Activated CD8-positive, alpha-beta memory T cell treated with anti-CD3 and anti-CD28 coated beads, Interleukin-2, amount 10 ng/mL, durations not matched to agents 7 days and 5 days (primary cell): Measurements from ENCODE around the gene ABCC9. TPM values are rescaled to one million over a fixed set of nuclear protein-coding genes. Genes with fewer than 3 reads are reported as not detected.

ENCODE experiments used
- ATAC-seq: fragments of 150-1000 bp; cut with Tn5 transposase; one replicate; pipeline ENCODE4 v1.10.0; 2021; ENCODE audit warnings: moderate library complexity
- CTCF ChIA-PET: fragments of 350-600 bp; sonication (Branson Sonifier 250); formaldehyde crosslinking; loops from one replicate; lab custom pipeline; 2021; ENCODE audit warnings: antibody characterized with exemption; lab: Charles Lee
- DNase-seq: peaks from one replicate; pipeline ENCODE4 v3.0.0-alpha.2; 2020
- H3K27ac Mint-ChIP-seq: one replicate; pipeline ENCODE4 v1.8.0; 2021; ENCODE audit warnings: mild to moderate bottlenecking, mixed read lengths
- H3K27me3 Mint-ChIP-seq: one replicate; pipeline ENCODE4 v1.8.0; 2021; ENCODE audit warnings: mixed read lengths
- H3K36me3 Mint-ChIP-seq: one replicate; pipeline ENCODE4 v1.8.0; 2021; ENCODE audit warnings: mild to moderate bottlenecking, mixed read lengths
- H3K4me1 Mint-ChIP-seq: one replicate; pipeline ENCODE4 v1.8.0; 2021; ENCODE audit warnings: mixed read lengths
- H3K4me3 Mint-ChIP-seq: one replicate; pipeline ENCODE4 v1.8.0; 2021; ENCODE audit warnings: mild to moderate bottlenecking, moderate library complexity, mixed read lengths
- H3K9me3 Mint-ChIP-seq: one replicate; pipeline ENCODE4 v1.8.0; 2022; ENCODE audit warnings: low read depth, mixed read lengths
- total RNA-seq, 2 experiments: library from RNA; stranded (reverse); gene quantifications; one replicate each; pipeline ENCODE4 v1.2.3, GENCODE V29; 2021

The ABCC9 gene
- total RNA-seq, 2 experiments from 2014 or later, result 0.07 TPM; not detected in 1

DNA sequence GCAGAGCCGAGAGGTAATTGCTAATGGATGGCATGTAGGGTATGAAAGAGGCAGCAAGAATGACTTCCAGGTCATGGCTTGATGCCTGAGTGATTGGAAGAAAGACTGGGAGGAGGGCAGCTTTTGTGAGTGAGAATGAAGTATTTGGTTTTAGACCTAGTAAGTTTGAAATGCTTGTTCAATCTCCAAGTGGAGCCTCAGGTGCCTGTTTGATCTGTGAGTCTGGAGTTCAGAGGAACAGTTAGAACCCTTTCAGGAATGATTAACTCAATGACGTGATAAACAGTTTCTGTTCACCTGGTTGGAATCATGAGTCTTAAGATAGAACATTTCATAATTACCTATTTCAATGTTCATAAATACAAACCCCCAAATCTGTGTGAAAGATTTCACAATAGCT is 177.2 kb downstream of the ABCC9 start:
- no peak for DNase-seq
- CTCF ChIA-PET, result no interaction called here
- Mint-ChIP-seq H3K4me1 (no peaks in the 10 kb centered on the region), H3K27ac (no peak overlapping the region), H3K4me3 (no peak overlapping the region), H3K27me3 (peaks cover 3% of the 10 kb centered on the region), H3K36me3 (no peaks in the 10 kb centered on the region), H3K9me3 (no peaks in the 10 kb centered on the region)
- ATAC-seq, result no peak

DNA sequence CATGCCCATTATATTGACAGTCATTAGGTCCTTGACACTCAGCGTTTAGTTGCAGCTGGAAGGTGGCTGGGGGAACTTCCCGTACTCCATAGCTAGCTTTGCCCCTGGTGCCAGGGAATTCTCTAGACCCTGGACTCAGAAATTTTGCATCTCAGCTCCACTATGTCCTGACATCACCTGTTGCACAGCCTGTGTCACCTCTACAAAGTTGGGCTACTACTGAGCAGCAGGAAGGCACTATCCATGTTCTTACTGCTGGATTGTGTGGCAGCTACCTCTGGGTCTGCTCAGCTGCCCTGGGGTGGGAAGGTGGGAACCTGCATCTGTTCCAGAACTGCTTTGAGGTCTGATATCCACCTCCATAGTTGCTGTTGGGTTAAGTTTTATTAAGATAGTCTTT is 177.7 kb downstream of the ABCC9 start:
- DNase-seq, result no peak

DNA sequence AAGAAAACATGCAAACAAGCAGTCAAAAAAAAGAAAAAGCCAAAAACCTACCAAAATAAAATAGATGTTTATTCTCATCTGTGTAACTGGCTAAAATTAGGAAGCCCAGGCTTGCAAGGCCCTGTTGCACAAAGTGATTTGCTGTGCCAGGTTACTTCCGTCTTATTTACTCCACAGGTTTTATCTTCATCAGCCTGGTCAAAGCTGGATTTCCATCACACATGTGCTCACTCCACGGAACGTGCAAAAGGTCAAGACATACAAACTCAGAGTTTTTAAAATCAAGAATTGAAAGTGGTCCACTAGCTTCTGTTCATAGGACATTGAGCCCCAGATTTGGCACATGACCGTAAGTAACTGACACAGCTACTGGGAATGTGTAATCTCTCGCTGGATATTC is 181.5 kb downstream of the ABCC9 start:
- H3K27me3 Mint-ChIP-seq, result peaks cover 7% of the 10 kb centered on the region
- ATAC-seq (no peak), DNase-seq (no peak)
- H3K4me3 Mint-ChIP-seq, result no peak overlapping the region
- no peaks in the 10 kb centered on the region for H3K9me3 Mint-ChIP-seq
- no peak overlapping the region for H3K27ac Mint-ChIP-seq
- CTCF ChIA-PET, result no interaction called here
- H3K4me1 Mint-ChIP-seq, result no peaks in the 10 kb centered on the region
- no peaks in the 10 kb centered on the region for H3K36me3 Mint-ChIP-seq

More for the DNA sequence above, 177.7 kb downstream of the ABCC9 start:
- no peak for ATAC-seq
- no peak overlapping the region for H3K27ac Mint-ChIP-seq
- no peaks in the 10 kb centered on the region for H3K9me3 Mint-ChIP-seq
- CTCF ChIA-PET, result no interaction called here
- H3K27me3 Mint-ChIP-seq, result peaks cover 3% of the 10 kb centered on the region
- no peaks in the 10 kb centered on the region for H3K36me3 Mint-ChIP-seq
- H3K4me1 Mint-ChIP-seq, result no peaks in the 10 kb centered on the region
- no peak overlapping the region for H3K4me3 Mint-ChIP-seq

DNA sequence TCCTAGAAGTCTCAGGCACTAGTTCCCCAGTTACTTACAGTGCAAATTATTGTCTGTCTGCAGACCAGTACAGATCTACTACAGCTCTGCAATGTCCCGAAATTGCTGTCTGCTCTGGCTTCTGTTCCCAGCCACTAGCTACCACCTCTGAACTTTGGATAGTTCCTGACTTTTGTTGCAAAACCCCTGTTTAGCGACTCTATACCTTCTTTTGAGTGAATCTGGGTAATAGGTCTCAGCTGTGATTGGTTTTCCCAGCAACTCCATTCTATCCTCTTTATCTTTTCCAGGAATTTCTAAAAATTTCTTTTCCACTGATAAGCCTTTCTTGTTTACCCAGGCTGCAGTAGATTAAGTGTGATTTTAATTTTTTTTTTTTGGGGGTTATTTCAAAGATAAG is 183.5 kb downstream of the ABCC9 start:
- CTCF ChIA-PET, result no interaction called here

DNA sequence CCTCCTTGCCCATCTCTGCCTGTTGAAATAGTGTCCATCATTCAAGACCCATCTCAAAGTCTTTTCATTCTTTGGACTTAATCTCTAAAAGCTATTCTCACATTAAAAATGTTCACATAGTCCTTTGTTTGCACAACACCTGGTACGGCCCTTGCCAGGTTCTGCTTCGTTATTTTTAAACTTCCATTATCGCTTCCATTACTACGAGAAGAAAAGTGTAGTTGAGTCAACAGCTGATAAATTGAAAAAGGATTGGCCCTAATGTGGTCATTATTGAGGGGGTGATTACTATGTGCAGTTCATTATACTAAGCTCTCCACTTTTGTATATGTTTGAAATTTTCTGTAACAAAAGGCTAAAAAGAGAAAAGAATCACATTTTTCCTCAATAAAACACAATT is 184.5 kb downstream of the ABCC9 start:
- Mint-ChIP-seq H3K4me1 (no peaks in the 10 kb centered on the region), H3K27ac (no peak overlapping the region), H3K27me3 (peaks cover 5% of the 10 kb centered on the region), H3K9me3 (no peaks in the 10 kb centered on the region), H3K36me3 (no peaks in the 10 kb centered on the region), H3K4me3 (no peak overlapping the region)
- CTCF ChIA-PET, result no interaction called here
- ATAC-seq, result no peak
- DNase-seq, result no peak

More for the DNA sequence above, 183.5 kb downstream of the ABCC9 start:
- Mint-ChIP-seq H3K4me3 (no peak overlapping the region), H3K36me3 (no peaks in the 10 kb centered on the region), H3K9me3 (no peaks in the 10 kb centered on the region), H3K4me1 (no peaks in the 10 kb centered on the region), H3K27ac (no peak overlapping the region), H3K27me3 (peaks cover 5% of the 10 kb centered on the region)
- ATAC-seq (no peak), DNase-seq (no peak)

DNA sequence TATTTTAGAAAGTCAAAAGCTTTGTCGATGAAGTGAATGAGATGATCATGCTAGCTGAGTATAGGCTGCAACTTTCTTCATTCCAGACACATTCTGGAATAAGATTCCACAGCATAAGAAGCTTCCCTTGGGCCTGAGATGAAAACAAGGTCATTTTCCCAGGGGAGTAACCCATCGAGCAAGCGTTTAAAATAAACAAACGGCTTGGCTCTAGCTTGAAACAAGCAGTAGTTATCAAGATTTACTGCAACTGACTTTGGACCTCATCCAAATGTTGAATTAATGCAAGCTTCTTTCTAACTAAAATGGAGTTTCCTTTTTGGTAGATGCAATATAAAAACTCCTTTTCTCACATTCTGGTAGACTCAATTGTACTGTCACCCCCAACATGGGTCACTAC is 189.7 kb downstream of the ABCC9 start:
- H3K36me3 Mint-ChIP-seq, result no peaks in the 10 kb centered on the region
- H3K27me3 Mint-ChIP-seq, result peaks cover 9% of the 10 kb centered on the region
- H3K4me1 Mint-ChIP-seq, result no peaks in the 10 kb centered on the region
- DNase-seq (no peak), ATAC-seq (no peak)
- no peak overlapping the region for H3K27ac Mint-ChIP-seq
- H3K4me3 Mint-ChIP-seq, result no peak overlapping the region
- CTCF ChIA-PET, result no interaction called here
- no peaks in the 10 kb centered on the region for H3K9me3 Mint-ChIP-seq

Other genes with a start within 250 kb of the ABCC9 start
- gene KCNJ8, start 166.7 kb downstream of the ABCC9 start, total RNA-seq, result not detected
- gene CMAS, start 104.8 kb upstream of the ABCC9 start, total RNA-seq, result 10 to 100 TPM; 39.3 to 41.1 TPM